Breast epithelium (tissue), 3 donors: Measurements from ENCODE around the gene KCNA3.

ENCODE experiments used
- CTCF ChIP-seq, 3 donors: fragments of 450-650 bp; IDR thresholded peaks; one replicate each; pipeline ENCODE4 v1.5.1; 2016 to 2017; ENCODE audit warnings: antibody characterized with exemption in 3 of 3, mild to moderate bottlenecking in 3 of 3, moderate library complexity in 3 of 3
- POLR2A ChIP-seq: fragments of 450-650 bp; IDR thresholded peaks from one replicate; pipeline ENCODE4 v1.6.1; 2016; ENCODE audit warnings: antibody characterized with exemption, mild to moderate bottlenecking, moderate library complexity
- POLR2AphosphoS5 ChIP-seq, 3 donors: sonication (generic); formaldehyde crosslinking; IDR thresholded peaks; one replicate each; pipeline ENCODE4 v1.6.1; 2017; ENCODE audit warnings: antibody characterized with exemption in 3 of 3

- TF ChIP-seq CTCF (IDR thresholded peaks at IDR 0.05) (no peak), POLR2A (no peak), POLR2AphosphoS5 (IDR thresholded peaks at IDR 0.05) (no peak)
Measured at GRCh38 chr1:110718452-110718851, 43.7 kb upstream of the KCNA3 start.
